Umbilical cord (tissue), 2 donors: ENCODE results near the gene ZMYND8. TPM values are rescaled to one million over a fixed set of nuclear protein-coding genes. Genes with fewer than 3 reads are reported as not detected.

Source experiments
- DNase-seq: peaks from one replicate; pipeline ENCODE4 v3.0.0-alpha.2; 2015; ENCODE audit warnings: low spot score
- total RNA-seq: library from RNA; depleted of rRNA; stranded (reverse); fragments of >200 nt; gene quantifications from one replicate; pipeline ENCODE4 v1.2.3, GENCODE V29; 2014; ENCODE audit warnings: low replicate concordance; ENCODE audit not compliant: insufficient read depth

ZMYND8 gene
- total RNA-seq, 1 donor from 2014 or later, result 20.9 TPM

DNA sequence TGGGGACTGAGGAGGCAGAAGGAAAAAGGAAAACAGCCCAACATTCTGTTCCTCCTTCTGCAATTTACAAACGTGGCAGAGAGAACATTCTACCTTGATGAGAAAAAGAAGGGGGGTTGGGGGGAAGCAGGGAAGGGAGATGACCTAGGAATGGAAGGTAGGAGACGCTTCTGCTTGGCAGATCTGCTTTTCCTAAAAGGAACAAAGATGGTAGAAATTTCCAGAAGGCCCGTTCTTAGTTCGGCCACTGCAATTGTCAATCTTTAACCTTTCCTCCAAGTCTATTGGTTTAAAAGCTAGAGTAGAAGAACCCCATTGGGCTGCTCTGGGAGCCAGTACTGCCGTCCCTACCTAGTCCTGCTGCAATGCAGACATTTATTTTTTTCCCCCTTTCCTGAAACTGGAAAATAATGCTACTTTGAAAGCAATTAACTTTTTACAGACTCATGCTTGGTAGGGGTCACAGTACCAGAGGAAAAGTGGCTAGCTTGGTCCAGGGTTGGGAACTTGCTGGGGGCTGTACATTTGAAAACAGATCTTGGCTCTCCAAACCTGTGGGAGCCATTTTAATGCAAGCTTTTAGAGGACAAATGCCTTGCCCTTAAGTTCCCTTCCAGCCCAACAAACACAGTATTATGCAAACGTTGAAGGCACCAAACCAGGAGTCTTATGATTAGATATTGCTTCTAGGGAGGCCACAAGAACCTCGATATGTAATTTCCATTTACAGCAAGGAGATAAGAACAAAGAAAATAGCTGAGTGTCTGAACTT, 2.6 kb downstream of the ZMYND8 start:
- DNase-seq, result no peak

- DNase-seq, result no peak
These were observed 3.2 kb downstream of the ZMYND8 start for GRCh38 chr20:47353239-47353691.

DNA sequence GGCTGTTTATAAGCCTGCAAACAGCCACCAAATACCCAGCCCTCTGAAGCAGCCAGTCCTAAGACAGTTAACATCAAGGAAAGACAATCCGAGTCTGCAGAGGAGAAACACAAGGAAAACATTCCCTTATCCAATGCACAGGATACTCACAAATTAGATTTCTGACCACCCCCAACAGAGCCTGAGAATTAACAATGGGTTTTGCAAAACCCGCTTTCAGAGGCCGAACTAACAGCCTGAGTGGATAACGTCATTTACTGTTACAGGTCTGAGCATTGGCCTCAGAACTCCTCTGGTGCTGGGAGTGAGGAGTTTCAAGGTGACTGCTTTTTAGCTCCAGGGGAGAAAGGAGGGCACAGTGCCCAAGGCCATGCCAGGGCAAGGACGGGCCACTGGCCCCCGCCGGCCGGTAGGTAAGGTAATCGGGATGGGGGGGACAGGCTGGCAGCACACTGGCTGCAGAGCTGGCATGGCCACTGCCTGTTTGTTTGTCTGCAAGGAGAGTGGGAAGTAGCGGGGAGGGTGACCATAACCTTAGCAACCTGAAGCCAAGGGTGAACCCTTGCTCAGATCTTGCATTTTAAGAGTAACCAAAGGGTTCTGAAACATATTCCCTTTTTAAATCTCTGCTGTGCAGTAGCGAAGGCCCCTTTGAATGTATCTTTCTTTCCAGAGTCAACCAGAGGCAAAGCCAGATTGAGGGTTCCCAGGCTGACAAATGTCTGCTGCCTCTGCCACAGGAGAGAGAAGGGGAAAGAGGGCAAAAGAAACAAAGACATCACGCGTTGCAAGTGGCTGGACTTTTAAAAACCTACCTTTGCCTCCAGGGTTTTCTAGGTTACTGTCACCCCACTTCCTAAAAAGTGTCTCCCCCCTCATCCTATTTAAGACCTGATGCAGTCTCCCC, 3.9 kb downstream of the ZMYND8 start:
- DNase-seq, result no peak

DNA sequence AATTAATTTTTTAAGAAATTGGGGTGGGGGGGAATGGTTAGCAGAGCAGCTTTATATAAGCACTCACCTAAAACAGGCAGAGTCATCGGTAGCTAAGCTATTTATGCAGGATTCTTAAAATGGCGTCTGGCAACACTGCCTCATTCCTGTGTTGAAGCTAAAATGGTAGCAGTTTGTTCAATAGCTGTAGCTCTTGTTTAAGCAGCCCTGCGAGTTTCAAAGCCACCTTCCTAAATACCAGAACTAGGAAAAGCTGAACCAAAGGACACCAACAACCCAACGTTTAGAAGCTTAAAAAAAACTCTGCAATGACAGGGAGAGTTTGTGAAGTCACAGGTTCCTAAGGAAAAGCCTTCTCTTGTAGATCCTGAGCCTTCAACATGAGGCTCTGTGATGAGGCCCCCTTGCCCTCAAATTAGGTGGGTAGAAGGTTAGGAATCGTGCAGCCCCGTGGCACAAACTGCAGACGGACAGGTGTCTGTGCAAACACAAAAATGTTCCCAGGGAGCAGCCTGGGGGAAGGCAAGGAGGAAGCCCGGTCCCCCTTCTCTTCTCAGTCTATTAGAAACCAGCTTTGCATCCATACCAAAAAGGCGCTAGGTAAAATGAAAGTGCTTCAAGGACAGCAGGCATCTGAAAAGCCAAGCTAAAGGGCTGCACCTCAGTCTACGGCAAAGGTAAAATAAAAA, 4.7 kb downstream of the ZMYND8 start:
- DNase-seq, result no peak

DNA sequence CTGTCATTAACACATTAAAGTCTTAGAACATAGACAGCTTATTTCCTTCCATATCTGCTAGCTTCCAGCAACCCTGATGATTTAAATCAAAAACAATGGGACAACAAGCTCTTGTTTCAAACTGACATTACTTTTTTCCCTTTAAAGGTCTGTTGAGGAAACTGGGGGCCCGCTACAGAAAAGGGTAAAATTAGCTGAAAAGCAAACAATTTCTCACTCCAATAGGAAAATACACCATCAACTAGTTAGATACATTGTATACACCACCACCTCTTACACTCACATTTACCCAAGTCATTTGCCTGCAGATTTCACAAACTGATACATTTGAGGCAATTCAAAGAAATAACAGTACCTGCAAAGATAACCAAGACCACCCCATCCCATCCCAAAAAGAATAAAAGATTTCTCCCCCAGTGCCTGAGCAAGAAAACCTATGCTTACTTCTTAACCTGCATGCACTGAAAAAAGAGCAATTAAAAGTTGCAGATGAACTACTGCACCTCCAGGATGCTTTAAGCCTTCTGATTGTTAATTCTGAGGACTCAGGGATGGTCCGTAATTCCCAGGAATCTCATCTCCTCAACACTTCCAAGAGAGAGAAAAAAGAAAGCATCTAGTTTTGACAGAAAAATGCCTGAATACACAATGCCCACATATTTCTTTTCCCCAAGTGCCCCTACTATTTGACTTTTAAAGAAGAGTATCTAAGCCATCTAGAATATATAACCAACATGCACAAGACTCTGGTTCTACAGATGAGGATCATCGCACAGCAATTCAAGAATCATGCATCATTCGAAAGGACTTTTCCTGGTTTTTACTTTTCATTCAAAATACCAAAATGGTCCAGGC, 5.6 kb downstream of the ZMYND8 start:
- DNase-seq, result no peak

- DNase-seq, result no peak
These were observed 6.3 kb downstream of the ZMYND8 start for GRCh38 chr20:47350181-47350550.

- peak; percentile 62 for DNase-seq
These were observed 6.9 kb downstream of the ZMYND8 start for GRCh38 chr20:47349365-47350180.

DNA sequence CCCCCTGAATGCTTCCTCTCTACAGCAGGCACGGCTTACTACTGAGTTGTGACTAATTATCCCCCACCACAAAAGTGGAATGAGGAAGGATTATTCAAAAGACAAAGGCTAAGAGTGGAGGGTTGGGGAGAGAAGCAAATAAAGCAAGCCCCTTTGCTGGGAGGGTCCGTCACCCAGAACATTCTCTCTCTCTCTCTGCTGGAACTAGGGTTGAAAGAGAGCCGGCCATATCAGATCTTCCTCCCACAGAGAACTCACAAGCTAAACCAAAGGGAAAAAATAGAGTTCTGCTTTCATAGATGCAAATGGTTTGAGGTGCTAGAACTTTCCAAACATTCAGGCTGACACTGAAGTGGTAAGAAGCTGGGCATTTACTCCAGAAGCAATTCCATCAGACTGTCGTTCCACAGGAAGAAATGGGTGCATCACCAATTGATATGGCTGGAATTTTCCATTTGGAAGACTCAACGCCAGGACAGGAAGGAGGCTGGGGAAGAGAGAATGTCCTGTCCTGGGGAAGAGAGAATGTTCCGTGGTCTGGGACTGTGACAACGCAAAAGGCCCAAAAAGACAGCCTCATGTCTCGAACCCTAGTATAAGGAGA, 7.9 kb downstream of the ZMYND8 start:
- DNase-seq, result no peak

DNA sequence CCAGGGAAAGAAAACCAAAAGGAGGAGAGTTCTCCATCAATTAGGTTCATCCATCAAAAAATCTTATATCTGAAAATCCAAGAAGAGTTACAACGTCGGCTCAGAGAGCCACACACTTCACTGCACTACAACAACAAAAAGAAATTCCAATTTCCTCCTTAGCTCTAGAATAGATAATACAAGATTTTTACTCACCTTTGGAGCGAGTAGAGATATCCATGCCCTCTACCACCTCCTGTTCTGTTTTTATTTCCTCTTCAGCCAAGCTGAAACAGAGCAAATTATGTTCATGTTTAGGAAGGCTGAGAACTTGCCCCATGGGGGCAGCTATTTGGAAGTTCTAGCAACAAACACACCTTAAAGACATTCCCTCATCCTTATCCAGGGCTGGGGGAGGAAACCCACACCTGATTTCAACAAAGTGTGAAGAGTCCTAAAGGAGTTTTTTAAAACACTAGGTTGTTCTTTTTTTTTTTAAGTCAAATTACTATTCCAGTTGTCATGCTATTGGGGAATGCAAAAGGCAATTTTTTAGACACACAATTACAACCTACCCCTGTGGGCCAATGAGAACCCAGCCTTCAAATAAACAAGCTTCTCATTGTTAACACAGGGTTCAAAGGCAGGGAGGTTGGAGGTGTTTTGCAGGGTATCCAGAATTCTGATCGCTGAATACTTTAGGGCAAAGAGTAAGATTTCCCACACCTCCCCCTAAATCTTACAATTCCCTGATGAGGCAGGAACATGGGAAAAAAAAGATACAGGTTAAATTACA, 8.7 kb downstream of the ZMYND8 start:
- DNase-seq, result no peak

- DNase-seq, result no peak
These were observed 10.3 kb downstream of the ZMYND8 start for GRCh38 chr20:47346172-47346571.

GRCh38 chr20:47345214-47345613, 11.3 kb downstream of the ZMYND8 start:
- DNase-seq, result no peak

- DNase-seq, result no peak
These were observed 13.5 kb downstream of the ZMYND8 start for GRCh38 chr20:47343007-47343472.

DNA sequence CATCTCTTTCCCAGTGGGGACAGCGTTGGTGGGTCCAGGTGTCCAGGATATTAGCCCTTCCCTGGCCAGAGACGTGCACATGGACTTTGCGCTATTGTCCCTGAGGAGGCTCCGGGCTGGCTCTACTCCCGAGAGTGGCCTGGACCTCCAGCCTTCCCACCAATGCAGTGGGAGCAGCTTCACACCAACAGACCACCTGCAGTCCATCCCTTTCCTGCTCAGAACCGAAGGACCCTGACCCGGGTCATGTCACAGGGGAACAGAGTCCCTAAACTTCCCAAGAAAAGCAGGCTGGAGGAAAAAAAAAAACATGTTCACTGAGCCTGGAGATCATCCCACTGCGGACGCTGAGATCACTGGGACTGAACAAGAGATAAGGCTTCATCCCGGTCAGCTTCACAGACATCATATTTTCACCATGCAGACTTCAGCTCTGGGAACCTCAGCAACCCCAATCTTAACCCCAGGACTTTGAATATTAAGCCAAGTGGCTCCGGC, 18.3 kb downstream of the ZMYND8 start:
- DNase-seq, result peak; percentile 86

- DNase-seq, result no peak
These were observed 19.1 kb downstream of the ZMYND8 start for GRCh38 chr20:47337413-47337812.

- DNase-seq, result peak; percentile 84
These were observed 20.3 kb downstream of the ZMYND8 start for GRCh38 chr20:47336129-47336754.

DNA sequence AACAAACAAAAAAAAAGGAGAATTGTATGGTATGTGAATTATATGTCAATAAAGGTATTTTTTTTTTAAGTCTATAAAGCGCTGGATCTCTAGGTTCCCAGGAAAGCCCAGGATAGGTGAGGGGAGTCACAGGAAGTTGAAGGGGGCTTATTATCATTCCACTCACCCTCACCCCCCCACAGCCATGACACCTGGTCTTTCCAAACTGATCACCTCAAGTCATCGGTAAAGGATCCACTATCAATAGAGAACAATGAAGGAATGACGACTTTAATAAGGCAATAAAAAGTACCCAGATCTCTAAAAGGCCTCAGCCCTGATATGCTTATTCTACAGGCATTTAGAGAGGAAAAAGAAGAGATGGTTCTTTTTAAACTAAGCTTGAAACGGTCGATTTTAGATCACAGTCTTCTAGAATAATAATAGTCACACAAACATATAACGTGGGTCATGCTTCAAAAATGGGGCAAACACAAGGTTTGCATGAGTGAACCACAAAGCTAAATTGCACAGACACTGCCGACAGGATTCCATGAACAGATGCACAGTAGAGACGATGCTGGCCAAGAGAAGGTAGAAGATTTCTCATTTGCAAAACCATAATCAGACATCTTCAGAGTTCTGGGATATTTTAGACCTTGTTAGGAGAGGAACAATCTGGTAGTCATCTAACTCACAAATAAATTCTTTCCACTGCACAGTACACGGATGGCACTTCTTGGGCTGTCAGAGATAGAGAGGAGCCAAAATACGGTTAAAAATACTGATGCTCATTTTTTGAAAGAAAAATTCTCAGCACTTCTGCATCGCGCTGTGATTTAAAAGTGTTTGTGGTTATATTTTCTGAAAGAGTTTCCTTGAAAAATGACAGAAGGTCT, 21.0 kb downstream of the ZMYND8 start:
- no peak for DNase-seq

- peak; percentile 90 for DNase-seq
These were observed 22.4 kb downstream of the ZMYND8 start for GRCh38 chr20:47334022-47334551.
